GM21723 (cell line): ENCODE measurements around the gene CFDP1.

Source experiments
- ATAC-seq: cut with Tn5 transposase; IDR thresholded peaks from one replicate; pipeline ENCODE4 v1.9.1; 2021; ENCODE audit warnings: mild to moderate bottlenecking, moderate library complexity; ENCODE audit not compliant: unreplicated experiment

The CFDP1 gene

DNA sequence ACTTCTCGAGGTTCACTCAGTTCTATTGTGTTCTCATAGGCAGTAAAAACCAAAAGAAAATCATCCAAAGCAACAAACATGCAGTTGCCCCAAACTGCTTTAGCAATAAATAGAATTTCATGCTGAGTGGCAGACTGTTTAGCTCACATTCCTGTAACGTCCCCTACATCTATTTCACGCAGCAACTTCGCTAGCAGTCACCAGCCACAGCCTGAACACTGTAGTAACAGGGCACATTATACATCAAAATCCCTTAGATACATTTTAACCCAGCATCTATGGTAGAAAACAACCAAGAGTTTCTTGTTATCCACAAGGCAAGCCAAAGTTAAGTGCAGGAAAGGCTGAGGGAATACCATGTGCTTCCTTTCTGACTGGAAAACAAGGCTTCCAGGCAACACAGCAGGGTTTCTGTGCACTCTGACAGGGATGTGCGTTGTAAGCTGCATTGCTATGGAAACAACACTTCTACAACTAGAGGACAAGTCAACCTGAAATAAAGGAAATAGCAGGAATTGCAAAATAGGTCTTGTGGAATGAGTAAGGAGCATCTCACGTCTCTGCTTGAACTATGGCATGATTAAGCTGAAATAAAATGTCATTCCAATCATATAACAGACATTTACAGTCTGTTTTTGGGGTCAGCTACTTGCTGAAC, 55.4 kb downstream of the CFDP1 start:
- no peak for ATAC-seq

GRCh38 chr16:75376475-75377161, 56.7 kb downstream of the CFDP1 start:
- no peak for ATAC-seq

GRCh38 chr16:75374388-75374787, 58.9 kb downstream of the CFDP1 start:
- ATAC-seq = no peak

GRCh38 chr16:75372236-75372856, 61.0 kb downstream of the CFDP1 start:
- ATAC-seq = no peak

DNA sequence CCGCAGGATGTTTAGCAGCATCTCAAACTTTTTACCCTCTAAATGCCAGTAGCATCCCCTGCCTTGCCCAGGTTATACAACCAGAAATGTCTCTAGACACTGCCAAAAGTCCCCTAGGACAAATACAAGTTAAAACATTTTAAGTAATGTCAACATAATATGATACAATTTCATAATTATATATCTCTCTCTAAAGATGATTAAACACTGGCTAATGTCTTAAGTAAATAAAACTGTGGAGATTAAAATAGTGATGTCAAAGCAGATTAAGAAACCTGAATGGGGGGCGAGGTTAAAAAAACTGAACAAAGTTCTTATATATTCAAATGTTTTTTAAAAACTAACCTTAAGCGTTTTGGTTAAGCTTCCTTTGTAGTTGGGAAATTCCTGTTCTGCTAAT, 62.1 kb downstream of the CFDP1 start:
- ATAC-seq = no peak

GRCh38 chr16:75364286-75364791, 69.0 kb downstream of the CFDP1 start:
- ATAC-seq = no peak

GRCh38 chr16:75362846-75363245, 70.5 kb downstream of the CFDP1 start:
- ATAC-seq = no peak

GRCh38 chr16:75361936-75362335, 71.4 kb downstream of the CFDP1 start:
- ATAC-seq = no peak

GRCh38 chr16:75354170-75354569, 79.1 kb downstream of the CFDP1 start:
- no peak for ATAC-seq

DNA sequence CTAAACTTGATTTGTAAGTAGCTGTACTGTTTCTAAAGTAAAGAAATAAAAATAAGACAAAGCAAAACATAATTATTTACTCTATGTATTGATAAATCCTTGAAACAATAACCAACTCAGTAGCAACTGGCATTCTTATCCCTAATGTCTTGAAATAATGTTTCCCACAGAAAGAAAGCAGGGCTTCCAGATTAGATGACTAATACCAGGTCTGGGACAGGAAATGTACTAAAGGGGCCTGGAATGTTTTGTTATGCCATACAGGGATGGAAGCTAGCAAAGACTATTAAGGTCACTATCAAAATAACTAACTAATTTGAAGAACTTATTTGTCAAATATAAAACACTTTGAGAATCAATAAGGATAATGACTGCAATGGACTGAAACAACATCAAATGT, 82.1 kb downstream of the CFDP1 start:
- ATAC-seq = no peak

DNA sequence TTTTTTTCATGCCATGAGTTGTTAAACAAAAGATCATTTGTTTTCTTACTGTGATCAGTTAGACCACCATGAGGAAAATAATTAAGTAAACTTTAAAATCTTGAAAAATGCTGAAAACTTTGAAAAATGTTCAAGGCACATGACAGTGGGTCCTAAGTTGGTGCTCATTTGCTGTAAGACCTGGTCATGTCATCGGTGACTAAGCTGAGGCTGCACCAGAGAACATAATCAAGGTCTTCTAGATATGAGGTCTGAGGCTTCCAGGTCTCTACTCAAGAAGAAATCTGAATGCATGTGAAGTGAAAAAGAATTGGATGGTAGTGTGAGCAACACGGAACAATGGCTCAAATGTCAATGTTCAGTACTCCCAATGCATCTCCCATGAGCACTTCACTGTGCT, 87.6 kb downstream of the CFDP1 start:
- ATAC-seq = no peak

DNA sequence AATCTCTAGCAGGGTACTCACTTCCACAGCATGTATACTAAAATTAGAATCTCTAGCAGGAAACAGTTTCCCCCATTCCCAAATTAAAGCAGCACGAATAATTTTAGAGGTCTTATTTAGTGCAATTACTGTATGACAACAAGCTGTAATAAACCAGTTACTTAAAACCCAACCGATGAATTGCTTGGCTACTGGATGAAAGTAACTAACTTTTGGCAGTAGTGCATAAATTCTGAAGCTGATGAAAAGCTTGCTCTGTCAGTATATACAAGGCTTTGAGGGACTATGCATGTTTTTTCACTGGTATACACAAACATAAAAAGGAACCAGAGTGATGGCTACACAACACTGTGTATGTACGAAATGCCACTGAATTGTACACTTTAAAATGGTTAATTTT, 89.4 kb downstream of the CFDP1 start:
- ATAC-seq = no peak

DNA sequence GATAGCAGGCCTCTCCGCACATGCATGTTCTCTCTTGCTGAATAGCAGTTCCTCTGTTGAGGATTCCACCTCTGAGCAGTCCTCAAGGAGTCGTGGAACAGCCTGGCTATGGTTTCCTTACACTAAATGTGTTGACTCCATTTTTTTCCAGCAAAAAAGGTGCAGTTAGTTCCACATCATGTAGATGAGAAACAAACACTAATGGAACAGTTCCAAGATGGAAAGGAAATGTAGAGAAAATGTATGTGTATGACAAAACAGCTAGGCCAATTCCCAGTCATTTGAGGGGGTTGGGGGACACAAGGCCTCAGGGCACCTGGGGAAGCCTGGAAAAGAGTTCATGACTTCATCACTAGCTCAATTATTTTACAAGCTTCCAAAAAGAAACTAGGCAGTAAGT, 90.0 kb downstream of the CFDP1 start:
- ATAC-seq = no peak

DNA sequence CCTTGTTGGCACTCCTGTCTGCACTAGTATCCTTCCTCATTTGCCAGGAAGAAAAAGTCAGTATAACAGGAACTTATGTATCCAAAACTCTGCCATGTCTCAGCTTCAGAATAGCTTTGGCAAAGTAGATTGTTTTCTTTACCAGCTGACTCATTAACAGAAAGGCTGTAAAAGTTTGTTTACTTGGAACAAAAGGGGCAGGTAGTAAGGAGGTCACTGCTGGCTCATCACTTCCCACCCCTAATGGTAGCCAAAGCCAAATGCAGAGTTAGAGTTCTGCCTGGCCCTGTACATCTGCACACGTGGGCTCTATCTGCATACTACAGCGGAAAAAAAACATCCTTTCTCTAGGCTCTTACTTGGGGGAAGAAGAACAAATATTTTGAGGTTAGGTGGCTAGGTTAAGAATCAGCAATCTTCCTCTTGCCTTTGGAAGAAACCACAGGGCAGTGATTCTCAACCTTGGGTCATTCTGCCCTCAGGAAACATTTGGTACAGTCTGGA, 90.9 kb downstream of the CFDP1 start:
- no peak for ATAC-seq

GRCh38 chr16:75341564-75342307, 91.6 kb downstream of the CFDP1 start:
- ATAC-seq = no peak

DNA sequence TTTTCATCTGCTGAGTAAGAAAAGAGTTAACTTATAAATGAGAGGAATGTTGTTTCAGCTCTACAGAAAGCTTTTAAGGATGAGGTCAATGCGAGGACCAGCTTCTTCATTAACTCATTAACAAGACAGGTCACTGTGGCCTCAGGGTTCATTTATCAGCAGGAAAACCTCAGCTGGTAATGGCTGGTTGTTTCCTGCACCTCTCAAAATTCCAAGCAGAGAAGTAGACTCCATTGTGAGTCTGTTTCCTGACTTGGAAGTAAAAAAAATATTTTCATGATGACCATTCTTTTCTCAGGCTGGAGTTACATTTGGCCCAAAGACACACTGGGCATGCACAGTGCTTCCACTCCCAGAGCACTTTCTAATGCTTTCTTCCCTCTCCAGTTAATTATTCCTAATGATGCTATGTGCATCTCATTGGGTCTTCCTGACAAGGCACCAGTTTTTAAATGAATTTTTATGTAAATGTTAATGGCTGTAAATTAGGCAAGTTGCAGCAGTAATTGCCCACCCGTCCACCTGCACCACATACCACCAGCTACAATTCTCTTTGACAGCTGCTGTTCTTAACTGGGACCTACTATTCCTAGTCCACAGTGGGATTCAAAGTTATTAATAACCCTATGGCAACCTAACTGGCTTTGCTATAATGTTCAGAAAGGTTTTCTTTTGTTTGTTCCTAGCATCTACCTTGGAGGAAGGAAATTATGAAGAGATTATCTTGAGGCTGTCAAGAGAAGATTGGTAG, 92.4 kb downstream of the CFDP1 start:
- ATAC-seq = no peak

- no peak for ATAC-seq
Observed at GRCh38 chr16:75337430-75337829, 95.9 kb downstream of the CFDP1 start.

DNA sequence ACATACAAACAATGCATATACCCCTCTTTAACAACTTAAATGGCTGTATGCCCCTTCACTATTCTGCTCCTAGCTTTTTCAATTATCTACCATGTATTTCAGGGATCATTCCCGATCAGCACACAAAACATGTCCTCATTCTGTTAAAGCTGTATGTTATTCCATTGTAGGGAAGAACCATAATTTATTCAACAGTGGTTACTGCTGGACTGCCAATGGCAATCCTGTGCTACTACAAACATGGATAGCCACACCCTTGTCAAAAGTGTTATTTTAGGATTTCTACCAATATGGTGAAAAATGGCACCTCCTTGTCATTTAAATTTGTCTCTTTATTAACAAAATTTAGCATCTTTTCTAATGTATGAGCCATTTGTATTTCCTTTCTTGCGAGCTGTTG, 96.8 kb downstream of the CFDP1 start:
- no peak for ATAC-seq

DNA sequence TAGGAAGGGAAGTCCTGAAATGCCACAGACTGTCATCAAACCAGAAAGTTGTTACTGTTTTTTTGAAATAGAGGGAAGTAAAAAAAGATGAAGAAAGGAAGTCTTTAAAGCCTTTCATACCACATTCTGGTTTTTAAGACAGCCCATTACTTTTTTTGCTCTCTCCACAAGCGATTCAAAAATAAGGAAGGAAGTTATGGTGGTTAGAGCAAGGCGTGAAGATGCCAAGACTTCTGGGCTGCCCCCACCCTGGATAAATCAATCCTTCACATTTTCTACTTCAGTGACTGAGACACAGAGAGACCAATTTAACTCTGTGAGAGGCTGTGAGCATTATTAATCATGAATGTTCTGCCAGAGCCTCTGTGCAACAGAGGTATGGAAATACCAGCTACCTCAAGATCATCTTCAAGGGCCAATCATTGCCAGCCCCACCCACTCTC, 99.6 kb downstream of the CFDP1 start:
- no peak for ATAC-seq

DNA sequence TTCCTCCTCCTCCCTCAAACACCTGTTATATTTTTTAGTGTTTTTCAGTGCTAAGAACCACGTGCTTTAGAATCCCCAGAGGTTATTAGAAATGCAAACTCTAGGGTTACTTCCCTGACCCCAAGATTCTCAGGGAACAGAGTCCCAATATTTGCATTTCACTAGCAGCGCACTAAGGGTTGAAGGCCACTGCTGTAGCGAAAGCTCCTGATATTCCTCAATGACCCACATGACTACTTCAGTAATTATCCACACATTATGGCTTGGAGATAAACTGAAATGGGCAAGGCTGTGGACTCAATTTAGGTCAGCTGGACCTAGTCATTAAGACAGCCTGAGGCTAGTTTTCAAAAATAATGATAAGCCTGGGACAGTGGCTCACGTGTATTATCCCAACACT, 103.4 kb downstream of the CFDP1 start:
- no peak for ATAC-seq
